NT2/D1 (cell line): ENCODE data around the gene GPT2.

Source experiments
- SUZ12 ChIP-seq: IDR thresholded peaks from 2 replicates; pipeline ENCODE4 v1.6.1; 2011; ENCODE audit not compliant: insufficient read length, insufficient read depth; ENCODE audit errors: extremely low read depth
- YY1 ChIP-seq: IDR thresholded peaks from 2 replicates; pipeline ENCODE4 v1.6.1; 2011; ENCODE audit not compliant: insufficient read length, insufficient read depth
- ZNF274 ChIP-seq: IDR thresholded peaks from 2 replicates; pipeline ENCODE4 v1.6.1; 2011; ENCODE audit warnings: mild to moderate bottlenecking, low read depth, low read length

DNA sequence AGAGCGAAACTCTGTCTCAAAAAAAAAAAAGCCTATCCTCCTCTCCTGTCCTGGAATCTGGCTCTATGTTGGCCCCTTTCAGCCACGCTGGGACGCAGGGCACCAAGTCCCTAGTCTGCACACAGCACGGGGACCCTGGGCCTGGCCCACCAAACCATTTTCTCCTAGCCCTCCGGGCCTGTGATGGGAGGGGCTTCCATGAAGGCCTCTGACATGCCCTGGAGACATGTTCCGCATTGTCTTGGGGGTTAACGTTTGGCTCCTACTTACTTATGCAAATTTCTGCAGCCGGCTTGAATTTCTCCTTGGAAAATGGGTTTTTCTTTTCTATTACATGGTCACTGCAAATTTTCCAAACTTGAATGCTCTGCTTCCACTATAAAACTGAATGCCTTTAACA is 12.6 kb upstream of the GPT2 start:
- TF ChIP-seq YY1 (no peak), ZNF274 (no peak), SUZ12 (no peak)
